Psoas muscle (tissue), 8 donors: ENCODE measurements around the gene DNAH8. TPM values are rescaled to one million over a fixed set of nuclear protein-coding genes. Genes with fewer than 3 reads are reported as not detected.

Experiments used
- ATAC-seq, 4 donors: fragments of 200-7000 bp; cut with Tn5 transposase; one replicate each; pipeline ENCODE4 v1.9.1; 2020; ENCODE audit warnings: moderate library complexity in 3 of 4, mild to moderate bottlenecking in 2 of 4
- DNase-seq, 2 donors: peaks; one replicate each; pipeline ENCODE4 v3.0.0-alpha.2; 2020
- H3K27ac ChIP-seq: fragments of 200-600 bp; one replicate; pipeline ENCODE4 v1.8.0; 2022
- H3K27me3 ChIP-seq, 3 donors: fragments of 200-600 bp in 1 of 3; one replicate each; pipeline versions ENCODE4 v1.6.1 to v1.8.0; 2013 to 2022; ENCODE audit warnings: low read length in 2 of 3, mild to moderate bottlenecking in 2 of 3, moderate library complexity in 1 of 3; ENCODE audit not compliant: insufficient read depth in 3 of 3
- H3K36me3 ChIP-seq, 2 donors: fragments of 200-600 bp in 1 of 2; one replicate each; pipeline versions ENCODE4 v1.6.1 to v1.8.0; 2013 to 2022; ENCODE audit warnings: low read depth in 1 of 2, mild to moderate bottlenecking in 1 of 2, moderate library complexity in 1 of 2; ENCODE audit not compliant: insufficient read depth in 1 of 2
- H3K4me1 ChIP-seq: fragments of 200-600 bp; one replicate; pipeline ENCODE4 v1.8.0; 2022
- H3K4me3 ChIP-seq: fragments of 200-600 bp; one replicate; pipeline ENCODE4 v1.8.0; 2022; ENCODE audit warnings: mild to moderate bottlenecking
- H3K9me3 ChIP-seq: fragments of 200-600 bp; one replicate; pipeline ENCODE4 v1.8.0; 2022
- CTCF ChIP-seq: fragments of 200-600 bp; IDR thresholded peaks from one replicate; pipeline ENCODE4 v1.8.0; 2022; ENCODE audit warnings: antibody characterized with exemption
- WGBS, 3 donors: extraction: QIAGEN DNeasy Blood & Tissue Kit; methylation state at CpG; one replicate each; pipeline versions ENCODE4 v1.1.6 to v1.1.7; 2013; 5-methylcytosine and 5-hydroxymethylcytosine counted together
- intact Hi-C, 2 donors: fragments of 100-400 bp; cut with DNase I; formaldehyde crosslinking; loops; one replicate each; pipeline versions ENCODE4 v1.11.0 to v1.14.2; 2022
- polyA plus RNA-seq, 3 donors: library from polyadenylated mRNA; stranded (reverse); fragments of 200-250 nt; gene quantifications; one replicate each; pipeline ENCODE4 v1.2.3, GENCODE V29; 2013
- total RNA-seq, 4 donors: library from RNA; stranded (reverse); fragmentation: NEBNext Ultra II Directional in 2 of 4; extraction: Animal tissue kit (Norgen Biotek cat#: 25700) in 2 of 4; gene quantifications; one replicate each; pipeline versions ENCODE4 v1.2.1 to v1.2.4, GENCODE V29; 2021 to 2023
- donor health status: healthy with polysubstance abuse.
- donor health status: DM: no; HTN: no; CAD: no; lungs with moderate emphysema.
- donor health status: Bipolar disorder and iron deficiency.
- donor health status: healthy.
- donor health status: DM: yes; HTN: yes; CAD: no.
- donor health status: DM: no; HTN: no; CAD: no.
- donor health status: DM: no; HTN: no; CAD: no.
- donor health status: DM: yes; HTN: yes; CAD: no.

The DNAH8 gene
- total and polyA plus RNA-seq, 7 donors: 0.02 TPM; not detected in 6

- Histone ChIP-seq H3K27me3 (peaks cover 0 to 6% (median 0%) of the 10 kb centered on the region in 3 donors), H3K36me3 (no peaks in the 10 kb centered on the region), H3K4me3 (no peak overlapping the region), H3K27ac (no peak overlapping the region), H3K4me1 (no peaks in the 10 kb centered on the region), H3K9me3 (no peaks in the 10 kb centered on the region)
- TF ChIP-seq CTCF: no peak
- 63 to 80% (median 77%) methylated on average over 2 of the region's 2 CpGs for WGBS, 3 donors
- ATAC-seq: no peak
- DNase-seq: no peak
- intact Hi-C loops: no loop called here
Measured at GRCh38 chr6:38860041-38860440, 144.9 kb downstream of the DNAH8 start.

GRCh38 chr6:38861926-38862401, 146.9 kb downstream of the DNAH8 start:
- Histone ChIP-seq H3K27me3 (peaks cover 0 to 6% (median 0%) of the 10 kb centered on the region in 3 donors), H3K27ac (no peak overlapping the region), H3K4me1 (no peaks in the 10 kb centered on the region), H3K9me3 (no peaks in the 10 kb centered on the region), H3K4me3 (no peak overlapping the region), H3K36me3 (no peaks in the 10 kb centered on the region)
- DNase-seq (no peak), ATAC-seq (no peak)
- TF ChIP-seq CTCF: no peak
- intact Hi-C loops: no loop called here
- WGBS, 3 donors: 91 to 92% (median 92%) methylated on average over 4 of the region's 4 CpGs

- no peak for TF ChIP-seq CTCF
- no peaks in the 10 kb centered on the region for H3K36me3 ChIP-seq
- ATAC-seq: no peak
- no peak for DNase-seq
- H3K9me3 ChIP-seq: no peaks in the 10 kb centered on the region
- H3K27me3 ChIP-seq: peaks cover 0 to 4% (median 3%) of the 10 kb centered on the region in 3 donors
- intact Hi-C loops: no loop called here
- 39 to 43% (median 39%) methylated on average over 1 of the region's 1 CpG for WGBS, 3 donors
- H3K4me1 ChIP-seq: no peaks in the 10 kb centered on the region
- H3K4me3 ChIP-seq: no peak overlapping the region
- H3K27ac ChIP-seq: no peak overlapping the region
Measured at GRCh38 chr6:38865521-38866174, 150.5 kb downstream of the DNAH8 start.

GRCh38 chr6:38867726-38868125, 152.6 kb downstream of the DNAH8 start:
- 62 to 68% (median 67%) methylated on average over 2 of the region's 2 CpGs for WGBS, 3 donors
- intact Hi-C loops: no loop called here

More at GRCh38 chr6:38867726-38868125, 152.6 kb downstream of the DNAH8 start:
- Histone ChIP-seq H3K4me3 (no peak overlapping the region), H3K36me3 (no peaks in the 10 kb centered on the region), H3K27ac (no peak overlapping the region), H3K9me3 (no peaks in the 10 kb centered on the region), H3K27me3 (peaks cover 0 to 4% (median 0%) of the 10 kb centered on the region in 3 donors), H3K4me1 (no peaks in the 10 kb centered on the region)
- DNase-seq: no peak
- TF ChIP-seq CTCF: no peak
- no peak for ATAC-seq
